Rectal smooth muscle tissue (tissue), 1 donor: ENCODE measurements around the gene SS18L1.

Experiments used
- H3K27ac ChIP-seq: one replicate; pipeline ENCODE4 v1.7.0; 2013; ENCODE audit warnings: low read depth, low read length, inconsistent platforms
- H3K27me3 ChIP-seq: one replicate; pipeline ENCODE4 v1.7.0; 2013; ENCODE audit warnings: low read length; ENCODE audit not compliant: control insufficient read depth, insufficient read depth
- H3K36me3 ChIP-seq: one replicate; pipeline ENCODE4 v1.7.0; 2013; ENCODE audit warnings: low read length; ENCODE audit not compliant: control insufficient read depth, insufficient read depth
- H3K4me1 ChIP-seq: one replicate; pipeline ENCODE4 v1.7.0; 2013; ENCODE audit warnings: low read length; ENCODE audit not compliant: control insufficient read depth, insufficient read depth
- H3K4me3 ChIP-seq: one replicate; pipeline ENCODE4 v1.7.0; 2013; ENCODE audit warnings: low read length
- H3K9ac ChIP-seq: one replicate; pipeline ENCODE4 v1.7.0; 2013; ENCODE audit warnings: low read length

Gene SS18L1

GRCh38 chr20:62156592-62157386, 13.2 kb downstream of the SS18L1 start:
- Histone ChIP-seq H3K36me3 (peaks cover 12% of the 10 kb centered on the region), H3K27me3 (no peaks in the 10 kb centered on the region), H3K4me3 (no peak overlapping the region), H3K27ac (no peak overlapping the region), H3K9ac (no peak overlapping the region), H3K4me1 (no peaks in the 10 kb centered on the region)

GRCh38 chr20:62157387-62158087, 14.0 kb downstream of the SS18L1 start:
- peaks cover 15% of the 10 kb centered on the region for H3K36me3 ChIP-seq

GRCh38 chr20:62158088-62158400, 14.5 kb downstream of the SS18L1 start:
- Histone ChIP-seq H3K27me3 (no peaks in the 10 kb centered on the region), H3K4me3 (no peak overlapping the region), H3K36me3 (peaks cover 20% of the 10 kb centered on the region), H3K9ac (no peak overlapping the region), H3K27ac (no peak overlapping the region), H3K4me1 (no peaks in the 10 kb centered on the region)

More at GRCh38 chr20:62157387-62158087, 14.0 kb downstream of the SS18L1 start:
- H3K4me3 ChIP-seq = no peak overlapping the region
- H3K27me3 ChIP-seq = no peaks in the 10 kb centered on the region
- no peak overlapping the region for H3K27ac ChIP-seq
- no peaks in the 10 kb centered on the region for H3K4me1 ChIP-seq
- H3K9ac ChIP-seq = no peak overlapping the region

- Histone ChIP-seq H3K4me3 (no peak overlapping the region), H3K9ac (no peak overlapping the region), H3K36me3 (peaks cover 20% of the 10 kb centered on the region), H3K27me3 (no peaks in the 10 kb centered on the region), H3K4me1 (no peaks in the 10 kb centered on the region), H3K27ac (no peak overlapping the region)
Observed at GRCh38 chr20:62158541-62158940, 15.0 kb downstream of the SS18L1 start.

GRCh38 chr20:62159052-62159451, 15.5 kb downstream of the SS18L1 start:
- H3K27ac ChIP-seq = no peak overlapping the region
- peaks cover 21% of the 10 kb centered on the region for H3K36me3 ChIP-seq
- H3K4me1 ChIP-seq = no peaks in the 10 kb centered on the region
- no peak overlapping the region for H3K4me3 ChIP-seq
- no peak overlapping the region for H3K9ac ChIP-seq
- no peaks in the 10 kb centered on the region for H3K27me3 ChIP-seq

GRCh38 chr20:62159839-62160238, 16.3 kb downstream of the SS18L1 start:
- no peak overlapping the region for H3K27ac ChIP-seq
- H3K27me3 ChIP-seq = no peaks in the 10 kb centered on the region
- no peak overlapping the region for H3K9ac ChIP-seq
- H3K4me3 ChIP-seq = no peak overlapping the region
- H3K36me3 ChIP-seq = peaks cover 28% of the 10 kb centered on the region
- H3K4me1 ChIP-seq = no peaks in the 10 kb centered on the region

- Histone ChIP-seq H3K27me3 (no peaks in the 10 kb centered on the region), H3K9ac (no peak overlapping the region), H3K4me1 (no peaks in the 10 kb centered on the region), H3K27ac (no peak overlapping the region), H3K4me3 (no peak overlapping the region), H3K36me3 (peaks cover 30% of the 10 kb centered on the region)
Observed at GRCh38 chr20:62160253-62160652, 16.7 kb downstream of the SS18L1 start.

- H3K4me1 ChIP-seq = no peaks in the 10 kb centered on the region
- H3K36me3 ChIP-seq = peaks cover 33% of the 10 kb centered on the region
- H3K27ac ChIP-seq = no peak overlapping the region
- H3K27me3 ChIP-seq = no peaks in the 10 kb centered on the region
- H3K9ac ChIP-seq = no peak overlapping the region
- H3K4me3 ChIP-seq = no peak overlapping the region
Observed at GRCh38 chr20:62160876-62161275, 17.3 kb downstream of the SS18L1 start.

- Histone ChIP-seq H3K4me3 (no peak overlapping the region), H3K36me3 (peaks cover 37% of the 10 kb centered on the region), H3K9ac (no peak overlapping the region), H3K4me1 (no peaks in the 10 kb centered on the region), H3K27me3 (no peaks in the 10 kb centered on the region), H3K27ac (no peak overlapping the region)
Observed at GRCh38 chr20:62161347-62161746, 17.8 kb downstream of the SS18L1 start.

- H3K27me3 ChIP-seq = no peaks in the 10 kb centered on the region
- no peak overlapping the region for H3K4me3 ChIP-seq
- peaks cover 38% of the 10 kb centered on the region for H3K36me3 ChIP-seq
- H3K9ac ChIP-seq = no peak overlapping the region
- no peaks in the 10 kb centered on the region for H3K4me1 ChIP-seq
- no peak overlapping the region for H3K27ac ChIP-seq
Observed at GRCh38 chr20:62162765-62163484, 19.4 kb downstream of the SS18L1 start.

- Histone ChIP-seq H3K36me3 (peaks cover 38% of the 10 kb centered on the region), H3K27me3 (no peaks in the 10 kb centered on the region), H3K27ac (no peak overlapping the region), H3K9ac (no peak overlapping the region), H3K4me1 (no peaks in the 10 kb centered on the region), H3K4me3 (no peak overlapping the region)
Observed at GRCh38 chr20:62163485-62163865, 19.9 kb downstream of the SS18L1 start.

- Histone ChIP-seq H3K27me3 (no peaks in the 10 kb centered on the region), H3K9ac (no peak overlapping the region), H3K4me1 (no peaks in the 10 kb centered on the region), H3K4me3 (no peak overlapping the region), H3K36me3 (peaks cover 38% of the 10 kb centered on the region), H3K27ac (no peak overlapping the region)
Observed at GRCh38 chr20:62163986-62164762, 20.6 kb downstream of the SS18L1 start.
